Sigmoid colon (tissue), 7 donors: Measurements from ENCODE around the gene SMIM35. TPM values are rescaled to one million over a fixed set of nuclear protein-coding genes. Genes with fewer than 3 reads are reported as not detected.

Experiments
- DNase-seq: peaks from one replicate; pipeline ENCODE4 v3.0.0-alpha.2; 2019
- H3K27ac ChIP-seq, 4 donors: fragments of 200-600 bp; sonication (generic); one replicate each; pipeline ENCODE4 v1.5.1; 2016 to 2019; ENCODE audit warnings: mild to moderate bottlenecking in 1 of 4
- H3K27me3 ChIP-seq, 3 donors: fragments of 200-600 bp; sonication (generic); one replicate each; pipeline ENCODE4 v1.5.1; 2019; ENCODE audit warnings: mild to moderate bottlenecking in 1 of 3
- H3K36me3 ChIP-seq, 4 donors: fragments of 200-600 bp; sonication (generic); one replicate each; pipeline ENCODE4 v1.5.1; 2016 to 2019
- H3K4me1 ChIP-seq, 4 donors: fragments of 200-600 bp; sonication (generic); one replicate each; pipeline ENCODE4 v1.5.1; 2017 to 2019
- H3K4me3 ChIP-seq, 4 donors: fragments of 200-600 bp; sonication (generic); one replicate each; pipeline ENCODE4 v1.5.1; 2017 to 2019; ENCODE audit warnings: mild to moderate bottlenecking in 2 of 4, moderate library complexity in 1 of 4
- H3K9me3 ChIP-seq, 4 donors: fragments of 200-600 bp in 3 of 4; sonication (generic) in 3 of 4; one replicate each; pipeline versions ENCODE4 v1.5.1 to v1.6.1; 2013 to 2019
- CTCF ChIP-seq, 4 experiments: fragments of 450-650 bp in 3 of 4; fragments of 200-600 bp in 1 of 4; IDR thresholded peaks; one replicate each; pipeline ENCODE4 v1.5.1; 2016 to 2019; ENCODE audit warnings: antibody characterized with exemption in 4 of 4, mild to moderate bottlenecking in 3 of 4, moderate library complexity in 2 of 4
- EP300 ChIP-seq, 4 donors: sonication (generic); formaldehyde crosslinking; IDR thresholded peaks; one replicate each; pipeline ENCODE4 v1.6.1; 2017; ENCODE audit warnings: antibody characterized with exemption in 4 of 4
- POLR2A ChIP-seq, 2 donors: fragments of 450-650 bp; IDR thresholded peaks; one replicate each; pipeline ENCODE4 v1.6.1; 2016; ENCODE audit warnings: antibody characterized with exemption in 2 of 2, mild to moderate bottlenecking in 2 of 2, moderate library complexity in 2 of 2
- POLR2AphosphoS5 ChIP-seq, 4 donors: sonication (generic); formaldehyde crosslinking; IDR thresholded peaks; one replicate each; pipeline ENCODE4 v1.6.1; 2017; ENCODE audit warnings: antibody characterized with exemption in 4 of 4
- WGBS, 2 donors: extraction: QIAGEN DNeasy Blood & Tissue Kit; methylation state at CpG; one replicate each; pipeline ENCODE4 v1.1.7; 2013; 5-methylcytosine and 5-hydroxymethylcytosine counted together
- intact Hi-C: fragments of 100-400 bp; cut with DNase I; formaldehyde crosslinking; loops from one replicate; pipeline ENCODE4 v1.15.1; 2023
- polyA plus RNA-seq, 3 donors: library from polyadenylated mRNA; stranded (reverse); fragments of 200-250 nt; gene quantifications; one replicate each; pipeline ENCODE4 v1.2.3, GENCODE V29; 2013
- total RNA-seq, 4 donors: library from RNA; depleted of rRNA; stranded (reverse); fragments of >200 nt; gene quantifications; one replicate each; pipeline ENCODE4 v1.1.0, GENCODE V29; 2016
- donor health status: healthy with polysubstance abuse.
- donor health status: Bipolar disorder and iron deficiency.
- donor health status: healthy.

SMIM35 gene
- total and polyA plus RNA-seq, 7 donors: 0.28 TPM; not detected in 6

- TF ChIP-seq CTCF (IDR thresholded peaks at IDR 0.05): no peak
- Histone ChIP-seq H3K4me3 (no peak overlapping the region), H3K36me3 (no peaks in the 10 kb centered on the region), H3K27ac (no peak overlapping the region), H3K27me3 (peaks cover 0 to 10% (median 0%) of the 10 kb centered on the region in 3 donors), H3K9me3 (no peaks in the 10 kb centered on the region), H3K4me1 (no peaks in the 10 kb centered on the region)
- intact Hi-C loops: no loop called here
- DNase-seq: no peak
- WGBS, 2 donors: 73 to 89% methylated on average over 4 of the region's 4 CpGs
These were observed 8.7 kb upstream of the SMIM35 start for GRCh38 chr11:118095493-118095892.

GRCh38 chr11:118092907-118093571 is 6.3 kb upstream of the SMIM35 start:
- DNase-seq: no peak
- H3K9me3 ChIP-seq: no peaks in the 10 kb centered on the region
- H3K4me1 ChIP-seq: no peaks in the 10 kb centered on the region
- no peak overlapping the region for H3K4me3 ChIP-seq
- H3K27me3 ChIP-seq: peaks cover 0 to 10% (median 0%) of the 10 kb centered on the region in 3 donors
- WGBS, 2 donors: 83 to 84% methylated on average over 8 of the region's 8 CpGs
- H3K36me3 ChIP-seq: no peaks in the 10 kb centered on the region
- no peak overlapping the region for H3K27ac ChIP-seq
- TF ChIP-seq CTCF (IDR thresholded peaks at IDR 0.05) (no peak), POLR2A (IDR thresholded peaks at IDR 0.05) (no peak), EP300 (IDR thresholded peaks at IDR 0.05) (no peak), POLR2AphosphoS5 (IDR thresholded peaks at IDR 0.05) (no peak)
- intact Hi-C loops: no loop called here

GRCh38 chr11:118091690-118092089 is 4.9 kb upstream of the SMIM35 start:
- Histone ChIP-seq H3K27ac (no peak overlapping the region), H3K4me1 (no peaks in the 10 kb centered on the region), H3K27me3 (peaks cover 0 to 10% (median 0%) of the 10 kb centered on the region in 3 donors), H3K9me3 (peaks cover 0 to 7% (median 0%) of the 10 kb centered on the region in 4 donors), H3K36me3 (no peaks in the 10 kb centered on the region), H3K4me3 (no peak overlapping the region)
- TF ChIP-seq POLR2AphosphoS5 (IDR thresholded peaks at IDR 0.05) (no peak), POLR2A (IDR thresholded peaks at IDR 0.05) (no peak), EP300 (IDR thresholded peaks at IDR 0.05) (no peak)
- 19 to 56% methylated on average over 6 of the region's 6 CpGs for WGBS, 2 donors
- DNase-seq: no peak
- intact Hi-C loops: no loop called here

- Histone ChIP-seq H3K4me3 (no peak overlapping the region), H3K9me3 (peaks cover 0 to 7% (median 0%) of the 10 kb centered on the region in 4 donors), H3K27me3 (peaks cover 0 to 10% (median 0%) of the 10 kb centered on the region in 3 donors), H3K36me3 (no peaks in the 10 kb centered on the region), H3K27ac (no peak overlapping the region), H3K4me1 (no peaks in the 10 kb centered on the region)
- 46 to 71% methylated on average over 7 of the region's 7 CpGs for WGBS, 2 donors
- no peak for DNase-seq
- intact Hi-C loops: no loop called here
- TF ChIP-seq POLR2A (IDR thresholded peaks at IDR 0.05) (no peak), EP300 (IDR thresholded peaks at IDR 0.05) (no peak), CTCF (IDR thresholded peaks at IDR 0.05) (no peak), POLR2AphosphoS5 (IDR thresholded peaks at IDR 0.05) (no peak)
These were observed 3.9 kb upstream of the SMIM35 start for GRCh38 chr11:118090545-118091162.

- H3K9me3 ChIP-seq: peaks cover 0 to 7% (median 0%) of the 10 kb centered on the region in 4 donors
- no peak for TF ChIP-seq CTCF (IDR thresholded peaks at IDR 0.05)
- TF ChIP-seq POLR2A (IDR thresholded peaks at IDR 0.05): no peak
- no peak for TF ChIP-seq EP300 (IDR thresholded peaks at IDR 0.05)
- no peak for TF ChIP-seq POLR2AphosphoS5 (IDR thresholded peaks at IDR 0.05)
- H3K4me1 ChIP-seq: peaks cover 0 to 13% (median 11%) of the 10 kb centered on the region in 4 donors
- H3K4me3 ChIP-seq: no peak overlapping the region
- WGBS, 2 donors: 12 to 34% methylated on average over 4 of the region's 4 CpGs
- intact Hi-C loops: loop anchor here (10.0 kb wide), 1 partner anchor 614 kb away; no protein-coding TSS in a partner anchor
- no peaks in the 10 kb centered on the region for H3K36me3 ChIP-seq
- no peak overlapping the region for H3K27ac ChIP-seq
- no peak for DNase-seq
- peaks cover 0 to 10% (median 0%) of the 10 kb centered on the region in 3 donors for H3K27me3 ChIP-seq
These were observed 1.8 kb upstream of the SMIM35 start for GRCh38 chr11:118088531-118088930.
